H9 (cell line): ENCODE measurements around the gene DNLZ. TPM values are rescaled to one million over a fixed set of nuclear protein-coding genes. Genes with fewer than 3 reads are reported as not detected.

Experiments
- DNase-seq: peaks from one replicate; pipeline ENCODE4 v3.0.0-alpha.2; 2017
- H2AFZ ChIP-seq: one replicate; pipeline ENCODE4 v1.6.1; 2013; ENCODE audit warnings: mild to moderate bottlenecking, low read length, control low read depth, moderate library complexity
- H2AK5ac ChIP-seq: 2 replicates; pipeline ENCODE4 v1.6.1; 2013; ENCODE audit warnings: low read length, control low read depth, mixed read lengths; ENCODE audit not compliant: insufficient read length
- H2BK120ac ChIP-seq: one replicate; pipeline ENCODE4 v1.6.1; 2013; ENCODE audit warnings: low read depth, mild to moderate bottlenecking, low read length, control low read depth, inconsistent platforms; ENCODE audit not compliant: poor library complexity, severe bottlenecking
- H2BK12ac ChIP-seq: 2 replicates; pipeline ENCODE4 v1.6.1; 2013; ENCODE audit warnings: low read length, control low read depth, mixed read lengths, low read depth; ENCODE audit not compliant: insufficient read length
- H2BK15ac ChIP-seq: 2 replicates; pipeline ENCODE4 v1.6.1; 2013; ENCODE audit warnings: low read depth, low read length, control low read depth
- H2BK20ac ChIP-seq: one replicate; pipeline ENCODE4 v1.6.1; 2013; ENCODE audit warnings: low read depth, mild to moderate bottlenecking, low read length, control low read depth, inconsistent platforms; ENCODE audit not compliant: poor library complexity, severe bottlenecking
- H2BK5ac ChIP-seq: 2 replicates; pipeline ENCODE4 v1.6.1; 2013; ENCODE audit warnings: low read length, control low read depth, mixed read lengths; ENCODE audit not compliant: insufficient read length
- H3K14ac ChIP-seq: 2 replicates; pipeline ENCODE4 v1.6.1; 2013; ENCODE audit warnings: low read length, control low read depth; ENCODE audit not compliant: insufficient read depth
- H3K18ac ChIP-seq: 2 replicates; pipeline ENCODE4 v1.6.1; 2013; ENCODE audit warnings: low read depth, mild to moderate bottlenecking, mixed read lengths, low read length, control low read depth; ENCODE audit not compliant: insufficient read length
- H3K23ac ChIP-seq: 2 replicates; pipeline ENCODE4 v1.6.1; 2013; ENCODE audit warnings: low read length, control low read depth, mixed read lengths, low read depth; ENCODE audit not compliant: insufficient read length
- H3K23me2 ChIP-seq: 2 replicates; pipeline ENCODE4 v1.6.1; 2013; ENCODE audit warnings: low read depth, mild to moderate bottlenecking, mixed read lengths, low read length, control low read depth; ENCODE audit not compliant: insufficient read length, poor library complexity, severe bottlenecking
- H3K27ac ChIP-seq: 2 replicates; pipeline ENCODE4 v1.5.1; 2013; ENCODE audit warnings: low read length, control low read depth, mixed read lengths, low read depth; ENCODE audit not compliant: insufficient read length
- H3K27me3 ChIP-seq: 2 replicates; pipeline ENCODE4 v1.6.1; 2013; ENCODE audit warnings: low read length, control low read depth, inconsistent platforms; ENCODE audit not compliant: insufficient read depth
- H3K4ac ChIP-seq: 2 replicates; pipeline ENCODE4 v1.6.1; 2013; ENCODE audit warnings: low read depth, mild to moderate bottlenecking, control low read depth, inconsistent platforms, low read length, moderate library complexity
- H3K4me1 ChIP-seq: 2 replicates; pipeline ENCODE4 v1.6.1; 2013; ENCODE audit warnings: low read length, control low read depth, inconsistent platforms; ENCODE audit not compliant: insufficient read depth
- H3K4me2 ChIP-seq: 2 replicates; pipeline ENCODE4 v1.6.1; 2013; ENCODE audit warnings: low read length, control low read depth, mixed read lengths; ENCODE audit not compliant: insufficient read length, insufficient read depth
- H3K56ac ChIP-seq: 2 replicates; pipeline ENCODE4 v1.6.1; 2013; ENCODE audit warnings: low read depth, mild to moderate bottlenecking, mixed read lengths, low read length, control low read depth; ENCODE audit not compliant: insufficient read length
- H3K79me1 ChIP-seq: 2 replicates; pipeline ENCODE4 v1.6.1; 2013; ENCODE audit warnings: low read depth, mild to moderate bottlenecking, moderate library complexity, low read length, control low read depth, inconsistent platforms; ENCODE audit not compliant: insufficient read depth, poor library complexity, severe bottlenecking
- H3K79me2 ChIP-seq: 2 replicates; pipeline ENCODE4 v1.6.1; 2013; ENCODE audit warnings: low read length, control low read depth, inconsistent platforms; ENCODE audit not compliant: insufficient read depth
- H3K9ac ChIP-seq: 2 replicates; pipeline ENCODE4 v1.6.1; 2013; ENCODE audit warnings: low read length, control low read depth, mixed read lengths; ENCODE audit not compliant: insufficient read length; ENCODE audit errors: extremely low read depth
- H3K9me3 ChIP-seq: one replicate; pipeline ENCODE4 v1.6.1; 2013; ENCODE audit warnings: low read depth, low read length, inconsistent platforms; ENCODE audit not compliant: control insufficient read depth
- H3T11ph ChIP-seq: one replicate; pipeline ENCODE4 v1.6.1; 2013; ENCODE audit warnings: mild to moderate bottlenecking, low read length, control low read depth, inconsistent platforms
- H4K20me1 ChIP-seq: one replicate; pipeline ENCODE4 v1.6.1; 2013; ENCODE audit not compliant: control insufficient read depth, insufficient read length, insufficient read depth
- H4K5ac ChIP-seq: 2 replicates; pipeline ENCODE4 v1.6.1; 2013; ENCODE audit warnings: low read depth, mild to moderate bottlenecking, mixed read lengths, low read length, control low read depth; ENCODE audit not compliant: insufficient read length
- H4K8ac ChIP-seq: replicated peaks from 2 replicates; pipeline ENCODE4 v1.6.1; 2013; ENCODE audit warnings: low read length, control low read depth, mixed read lengths, low read depth; ENCODE audit not compliant: insufficient read length
- H4K91ac ChIP-seq: 2 replicates; pipeline ENCODE4 v1.6.1; 2013; ENCODE audit warnings: low read depth, mild to moderate bottlenecking, moderate library complexity, mixed read lengths, low read length, control low read depth; ENCODE audit not compliant: insufficient read length
- H3K27ac Mint-ChIP-seq, 3 experiments: 2 replicates in 2 of 3; 3 replicates in 1 of 3; pipeline ENCODE4 v1.8.0; 2020 to 2021; ENCODE audit warnings: mixed read lengths in 3 of 3, mild to moderate bottlenecking in 1 of 3, moderate library complexity in 1 of 3
- H3K27me3 Mint-ChIP-seq: 2 replicates; pipeline ENCODE4 v1.8.0; 2021; ENCODE audit warnings: low read depth, mild to moderate bottlenecking, moderate library complexity, mixed read lengths
- H3K36me3 Mint-ChIP-seq, 3 experiments: 2 replicates in 2 of 3; 3 replicates in 1 of 3; pipeline ENCODE4 v1.8.0; 2020 to 2021; ENCODE audit warnings: low read depth in 3 of 3, mixed read lengths in 3 of 3; ENCODE audit not compliant: insufficient read depth in 1 of 3
- H3K4me1 Mint-ChIP-seq, 2 experiments: 2 replicates each; pipeline ENCODE4 v1.8.0; 2020; ENCODE audit warnings: mixed read lengths in 2 of 2
- H3K4me3 Mint-ChIP-seq, 2 experiments: 2 replicates in 1 of 2; 3 replicates in 1 of 2; pipeline ENCODE4 v1.8.0; 2020 to 2021; ENCODE audit warnings: mild to moderate bottlenecking in 2 of 2, mixed read lengths in 2 of 2, moderate library complexity in 1 of 2
- H3K9me3 Mint-ChIP-seq, 2 experiments: 2 replicates in 1 of 2; 3 replicates in 1 of 2; pipeline ENCODE4 v1.8.0; 2020; ENCODE audit warnings: mild to moderate bottlenecking in 2 of 2, mixed read lengths in 2 of 2, moderate library complexity in 1 of 2
- CTCF ChIP-seq: fragments of 200-600 bp; sonication (generic); conservative IDR thresholded peaks from 3 replicates; pipeline ENCODE4 v1.8.0; 2021; ENCODE audit warnings: antibody characterized with exemption, mild to moderate bottlenecking
- WGBS: extraction: QIAGEN DNeasy Blood & Tissue Kit; methylation state at CpG from one replicate; pipeline ENCODE4 v1.1.7; 2013; ENCODE audit warnings: missing lambda C conversion rate, low lambda C conversion rate, mixed read lengths; ENCODE audit not compliant: insufficient read length; ENCODE audit errors: extremely low coverage; 5-methylcytosine and 5-hydroxymethylcytosine counted together
- total RNA-seq: library from RNA; stranded (reverse); gene quantifications from 2 replicates; pipeline ENCODE4 v1.2.1, GENCODE V29; 2021

The DNLZ gene
- total RNA-seq, 1 experiment from 2014 or later: 24.8 TPM

- Histone ChIP-seq H3K23ac (no peak overlapping the region), H4K8ac (no peak overlapping the region), H4K91ac (no peak overlapping the region), H3K4me2 (no peak overlapping the region), H2BK5ac (no peak overlapping the region), H4K20me1 (no peaks in the 10 kb centered on the region), H3K14ac (no peak overlapping the region), H3T11ph (no peak overlapping the region), H4K5ac (no peak overlapping the region), H3K79me2 (no peaks in the 10 kb centered on the region), H2AFZ (no peak overlapping the region), H2AK5ac (no peak overlapping the region), H3K27me3 (no peaks in the 10 kb centered on the region), H3K79me1 (no peaks in the 10 kb centered on the region), H3K18ac (no peak overlapping the region), H3K27ac (no peak overlapping the region), H2BK20ac (no peak overlapping the region), H3K56ac (no peak overlapping the region), H3K4ac (no peak overlapping the region), H2BK12ac (no peak overlapping the region), H3K9me3 (no peaks in the 10 kb centered on the region), H3K9ac (no peak overlapping the region), H2BK15ac (no peak overlapping the region), H3K23me2 (no peaks in the 10 kb centered on the region), H3K4me1 (no peaks in the 10 kb centered on the region), H2BK120ac (no peak overlapping the region)
- WGBS: no CpG with 5 or more reads among the region's 18 CpGs
- Mint-ChIP-seq H3K4me1 (peaks cover 0 to 5% of the 10 kb centered on the region in 2 experiments; a peak in 1 of 4 replicates), H3K27me3 (peaks cover 1% of the 10 kb centered on the region; the same call in 1 of the 2 replicates), H3K4me3 (no peak overlapping the region; a peak in 1 of 5 replicates), H3K9me3 (no peaks in the 10 kb centered on the region), H3K36me3 (peaks cover 0 to 4% (median 0%) of the 10 kb centered on the region in 3 experiments; a peak in 2 of 7 replicates), H3K27ac (peak overlapping the region in 1 of 3 experiments; percentile 72; a peak in 2 of 7 replicates)
- no peak for DNase-seq
- no peak for TF ChIP-seq CTCF
These were observed 4.6 kb upstream of the DNLZ start for GRCh38 chr9:136368190-136368589.
